ENCODE measurements around the gene USH2A. TPM values are rescaled to one million over a fixed set of nuclear protein-coding genes. Genes with fewer than 3 reads are reported as not detected.

USH2A gene
- total RNA-seq, 4 donors from 2014 or later: 0.03 to 0.25 TPM; not detected in 2

DNA sequence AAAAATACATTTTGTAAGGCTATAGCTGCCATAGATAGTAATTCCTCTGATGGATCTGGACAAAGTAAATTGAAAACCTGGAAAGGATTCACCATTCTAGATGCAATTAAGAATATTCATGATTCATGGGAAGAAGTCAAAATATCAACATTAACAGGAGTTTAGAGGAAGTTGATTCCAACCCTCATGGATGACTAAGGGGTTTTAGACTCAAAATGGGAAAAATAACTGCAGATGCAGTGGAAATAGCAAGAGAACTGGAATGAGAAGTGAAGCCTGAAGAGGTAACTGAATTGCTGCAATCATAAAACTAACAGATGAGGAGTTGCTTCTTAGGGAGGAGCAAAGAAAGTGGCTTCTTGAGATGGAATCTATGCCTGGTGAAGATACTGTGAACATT, 625.4 kb downstream of the USH2A start:
- intact Hi-C loops (cut with DNase I; ENCODE audit: low total_unique reads): no loop called here
- H3K4me3 ChIP-seq (ENCODE audit: low read depth, poor library complexity, severe bottlenecking): no peak overlapping the region
- DNase-seq (ENCODE audit: low spot score in 2 of 2): no peak
- TF ChIP-seq POLR2A (IDR thresholded peaks at IDR 0.05): no peak
- TF ChIP-seq CTCF (IDR thresholded peaks at IDR 0.05): no peak

- no peak for DNase-seq (ENCODE audit: low spot score in 2 of 2)
- TF ChIP-seq CTCF (IDR thresholded peaks at IDR 0.05) (no peak), POLR2A (IDR thresholded peaks at IDR 0.05) (no peak)
- 45 to 63% methylated on average over 6 of the region's 6 CpGs for WGBS, 2 donors
- intact Hi-C loops (cut with DNase I; ENCODE audit: low total_unique reads): no loop called here
- H3K4me3 ChIP-seq (ENCODE audit: low read depth, poor library complexity, severe bottlenecking): no peak overlapping the region
Observed at GRCh38 chr1:215794156-215794555, 629.1 kb downstream of the USH2A start.

GRCh38 chr1:215793180-215793579, 630.1 kb downstream of the USH2A start:
- no peak for TF ChIP-seq CTCF (IDR thresholded peaks at IDR 0.05)
- no peak for TF ChIP-seq POLR2A (IDR thresholded peaks at IDR 0.05)
- no peak for DNase-seq (ENCODE audit: low spot score in 2 of 2)
- intact Hi-C loops (cut with DNase I; ENCODE audit: low total_unique reads): no loop called here
- H3K4me3 ChIP-seq (ENCODE audit: low read depth, poor library complexity, severe bottlenecking): no peak overlapping the region

- TF ChIP-seq POLR2A (IDR thresholded peaks at IDR 0.05): no peak
- TF ChIP-seq CTCF (IDR thresholded peaks at IDR 0.05): no peak
- no peak for DNase-seq (ENCODE audit: low spot score in 2 of 2)
- intact Hi-C loops (cut with DNase I; ENCODE audit: low total_unique reads): no loop called here
- 71 to 74% methylated on average over 8 of the region's 8 CpGs for WGBS, 2 donors
- H3K4me3 ChIP-seq (ENCODE audit: low read depth, poor library complexity, severe bottlenecking): no peak overlapping the region
Observed at GRCh38 chr1:215792446-215792845, 630.8 kb downstream of the USH2A start.

DNA sequence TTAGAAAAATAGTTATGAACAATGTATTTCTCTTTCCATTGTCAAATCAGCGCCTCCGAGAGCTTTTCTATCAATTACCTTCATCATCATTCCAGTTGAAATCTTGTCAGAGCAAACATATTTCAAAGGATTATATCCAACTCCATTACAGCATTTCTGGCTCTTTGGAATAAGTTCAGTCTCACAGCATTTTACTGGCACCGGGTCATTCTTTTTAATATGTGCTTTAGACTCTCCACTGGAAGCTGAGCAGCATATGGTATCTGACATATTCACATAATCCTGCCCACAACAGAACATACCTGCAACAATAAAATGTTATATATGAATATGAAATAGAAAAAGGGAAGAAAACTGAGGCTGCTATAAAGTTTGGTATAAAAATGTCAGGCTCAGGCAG, 633.3 kb downstream of the USH2A start:
- no peak for TF ChIP-seq POLR2A (IDR thresholded peaks at IDR 0.05)
- TF ChIP-seq CTCF (IDR thresholded peaks at IDR 0.05): no peak
- intact Hi-C loops (cut with DNase I; ENCODE audit: low total_unique reads): no loop called here
- no peak for DNase-seq (ENCODE audit: low spot score in 2 of 2)
- no peak overlapping the region for H3K4me3 ChIP-seq (ENCODE audit: low read depth, poor library complexity, severe bottlenecking)
- WGBS, 2 donors: 70 to 77% methylated on average over 3 of the region's 3 CpGs

DNA sequence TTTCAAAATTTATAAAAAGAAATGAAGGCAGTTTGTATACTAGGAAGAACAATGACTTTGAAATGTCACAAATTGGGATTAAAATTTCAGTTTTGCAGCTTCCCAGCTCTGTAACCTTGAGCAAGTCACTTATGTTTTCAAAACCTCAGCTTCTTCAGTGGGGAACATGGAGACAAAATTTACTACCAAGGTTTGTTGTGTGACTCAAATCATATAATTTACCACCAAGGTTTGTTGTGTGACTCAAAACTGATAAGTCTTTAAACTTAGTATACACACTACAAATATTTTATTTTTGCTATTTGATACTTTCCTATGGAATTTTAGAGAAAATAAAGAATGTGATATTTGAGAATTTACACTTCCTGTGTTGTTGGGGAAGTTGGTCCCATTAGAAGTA, 636.3 kb downstream of the USH2A start:
- no peak overlapping the region for H3K4me3 ChIP-seq (ENCODE audit: low read depth, poor library complexity, severe bottlenecking)
- TF ChIP-seq POLR2A (IDR thresholded peaks at IDR 0.05) (no peak), CTCF (IDR thresholded peaks at IDR 0.05) (no peak)
- intact Hi-C loops (cut with DNase I; ENCODE audit: low total_unique reads): no loop called here
- DNase-seq (ENCODE audit: low spot score in 2 of 2): no peak

Data from lower leg skin (tissue), 4 donors.